GM12878 (cell line): ENCODE results near the gene CHCHD2.

Experiments used
- CBX3 ChIP-seq: fragments of 200-600 bp; sonication (generic); IDR thresholded peaks from 2 replicates; pipeline ENCODE4 v1.6.1; 2016; ENCODE audit warnings: low read depth, borderline replicate concordance
- POLR2A ChIP-seq: IDR thresholded peaks from 2 replicates; pipeline ENCODE4 v1.6.1; 2011; ENCODE audit warnings: low read depth, mild to moderate bottlenecking, low read length
- YY1 ChIP-seq: IDR thresholded peaks from 2 replicates; pipeline ENCODE4 v1.6.1; 2011; ENCODE audit warnings: low read depth, mild to moderate bottlenecking, low read length
- ZNF274 ChIP-seq: IDR thresholded peaks from one replicate; pipeline ENCODE4 v1.8.0; 2011; ENCODE audit not compliant: insufficient read length, insufficient read depth
- TF ChIP-seq, protein P1 (sequence below): IDR thresholded peaks from 2 replicates; pipeline ENCODE4 v1.6.1; 2012; ENCODE audit warnings: low read depth, low read length, improper control_type of control experiment
- TF ChIP-seq, protein P2 (sequence below): IDR thresholded peaks from 2 replicates; pipeline ENCODE4 v1.6.1; 2012; ENCODE audit warnings: mild to moderate bottlenecking, low read depth, low read length
- TF ChIP-seq, protein P3 (sequence below): fragments of 450-650 bp; IDR thresholded peaks from 2 replicates; pipeline ENCODE4 v1.6.1; 2017; ENCODE audit warnings: mild to moderate bottlenecking

DNA sequence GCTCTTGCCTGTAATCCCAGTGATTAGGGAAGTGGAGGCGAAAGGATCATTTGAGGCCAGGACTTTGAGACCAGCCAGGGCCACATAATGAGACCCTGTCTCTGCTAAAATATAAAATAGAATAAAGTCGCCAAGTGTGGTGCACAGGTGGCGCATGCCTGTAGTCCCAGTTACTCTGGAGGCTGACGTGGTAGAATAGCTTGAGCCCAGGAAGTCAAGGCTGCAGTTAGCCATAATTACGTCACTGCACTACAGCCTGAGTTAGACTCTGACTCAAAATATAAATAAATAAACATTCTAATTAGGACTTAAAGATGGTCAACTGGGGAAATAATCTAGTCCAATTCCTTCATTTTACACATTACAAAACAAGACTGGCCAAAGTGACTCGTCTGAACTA lies 768 bp downstream of the CHCHD2 start:
- TF ChIP-seq, protein P1, sequence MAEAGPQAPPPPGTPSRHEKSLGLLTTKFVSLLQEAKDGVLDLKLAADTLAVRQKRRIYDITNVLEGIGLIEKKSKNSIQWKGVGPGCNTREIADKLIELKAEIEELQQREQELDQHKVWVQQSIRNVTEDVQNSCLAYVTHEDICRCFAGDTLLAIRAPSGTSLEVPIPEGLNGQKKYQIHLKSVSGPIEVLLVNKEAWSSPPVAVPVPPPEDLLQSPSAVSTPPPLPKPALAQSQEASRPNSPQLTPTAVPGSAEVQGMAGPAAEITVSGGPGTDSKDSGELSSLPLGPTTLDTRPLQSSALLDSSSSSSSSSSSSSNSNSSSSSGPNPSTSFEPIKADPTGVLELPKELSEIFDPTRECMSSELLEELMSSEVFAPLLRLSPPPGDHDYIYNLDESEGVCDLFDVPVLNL: no peak
- TF ChIP-seq CBX3: no peak
- TF ChIP-seq YY1: no peak
- TF ChIP-seq, protein P2, sequence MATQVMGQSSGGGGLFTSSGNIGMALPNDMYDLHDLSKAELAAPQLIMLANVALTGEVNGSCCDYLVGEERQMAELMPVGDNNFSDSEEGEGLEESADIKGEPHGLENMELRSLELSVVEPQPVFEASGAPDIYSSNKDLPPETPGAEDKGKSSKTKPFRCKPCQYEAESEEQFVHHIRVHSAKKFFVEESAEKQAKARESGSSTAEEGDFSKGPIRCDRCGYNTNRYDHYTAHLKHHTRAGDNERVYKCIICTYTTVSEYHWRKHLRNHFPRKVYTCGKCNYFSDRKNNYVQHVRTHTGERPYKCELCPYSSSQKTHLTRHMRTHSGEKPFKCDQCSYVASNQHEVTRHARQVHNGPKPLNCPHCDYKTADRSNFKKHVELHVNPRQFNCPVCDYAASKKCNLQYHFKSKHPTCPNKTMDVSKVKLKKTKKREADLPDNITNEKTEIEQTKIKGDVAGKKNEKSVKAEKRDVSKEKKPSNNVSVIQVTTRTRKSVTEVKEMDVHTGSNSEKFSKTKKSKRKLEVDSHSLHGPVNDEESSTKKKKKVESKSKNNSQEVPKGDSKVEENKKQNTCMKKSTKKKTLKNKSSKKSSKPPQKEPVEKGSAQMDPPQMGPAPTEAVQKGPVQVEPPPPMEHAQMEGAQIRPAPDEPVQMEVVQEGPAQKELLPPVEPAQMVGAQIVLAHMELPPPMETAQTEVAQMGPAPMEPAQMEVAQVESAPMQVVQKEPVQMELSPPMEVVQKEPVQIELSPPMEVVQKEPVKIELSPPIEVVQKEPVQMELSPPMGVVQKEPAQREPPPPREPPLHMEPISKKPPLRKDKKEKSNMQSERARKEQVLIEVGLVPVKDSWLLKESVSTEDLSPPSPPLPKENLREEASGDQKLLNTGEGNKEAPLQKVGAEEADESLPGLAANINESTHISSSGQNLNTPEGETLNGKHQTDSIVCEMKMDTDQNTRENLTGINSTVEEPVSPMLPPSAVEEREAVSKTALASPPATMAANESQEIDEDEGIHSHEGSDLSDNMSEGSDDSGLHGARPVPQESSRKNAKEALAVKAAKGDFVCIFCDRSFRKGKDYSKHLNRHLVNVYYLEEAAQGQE: no peak
- no peak for TF ChIP-seq ZNF274
- no peak for TF ChIP-seq POLR2A
- TF ChIP-seq, protein P3, sequence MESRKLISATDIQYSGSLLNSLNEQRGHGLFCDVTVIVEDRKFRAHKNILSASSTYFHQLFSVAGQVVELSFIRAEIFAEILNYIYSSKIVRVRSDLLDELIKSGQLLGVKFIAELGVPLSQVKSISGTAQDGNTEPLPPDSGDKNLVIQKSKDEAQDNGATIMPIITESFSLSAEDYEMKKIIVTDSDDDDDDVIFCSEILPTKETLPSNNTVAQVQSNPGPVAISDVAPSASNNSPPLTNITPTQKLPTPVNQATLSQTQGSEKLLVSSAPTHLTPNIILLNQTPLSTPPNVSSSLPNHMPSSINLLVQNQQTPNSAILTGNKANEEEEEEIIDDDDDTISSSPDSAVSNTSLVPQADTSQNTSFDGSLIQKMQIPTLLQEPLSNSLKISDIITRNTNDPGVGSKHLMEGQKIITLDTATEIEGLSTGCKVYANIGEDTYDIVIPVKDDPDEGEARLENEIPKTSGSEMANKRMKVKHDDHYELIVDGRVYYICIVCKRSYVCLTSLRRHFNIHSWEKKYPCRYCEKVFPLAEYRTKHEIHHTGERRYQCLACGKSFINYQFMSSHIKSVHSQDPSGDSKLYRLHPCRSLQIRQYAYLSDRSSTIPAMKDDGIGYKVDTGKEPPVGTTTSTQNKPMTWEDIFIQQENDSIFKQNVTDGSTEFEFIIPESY: no peak
